WTC11 (cell line): Measurements from ENCODE around the gene RADIL.

Experiments used
- CREM ChIP-seq: sonication (generic); formaldehyde crosslinking; IDR thresholded peaks from 2 replicates; pipeline ENCODE4 v1.8.1; 2022; ENCODE audit warnings: mild to moderate bottlenecking, missing genetic modification reagents, moderate library complexity
- FOXJ3 ChIP-seq: sonication (generic); formaldehyde crosslinking; IDR thresholded peaks from 2 replicates; pipeline ENCODE4 v1.9.0; 2021; ENCODE audit warnings: missing genetic modification reagents, mild to moderate bottlenecking, borderline replicate concordance
- FOXP1 ChIP-seq: sonication (generic); formaldehyde crosslinking; IDR thresholded peaks from 2 replicates; pipeline ENCODE4 v1.8.0; 2022; ENCODE audit warnings: missing genetic modification reagents, mild to moderate bottlenecking, moderate library complexity, borderline replicate concordance
- NR2C2 ChIP-seq: sonication (generic); formaldehyde crosslinking; IDR thresholded peaks from 2 replicates; pipeline ENCODE4 v1.8.0; 2022; ENCODE audit warnings: mild to moderate bottlenecking, missing genetic modification reagents
- SP1 ChIP-seq: sonication (generic); formaldehyde crosslinking; conservative IDR thresholded peaks from 2 replicates; pipeline ENCODE4 v1.8.1; 2022; ENCODE audit warnings: missing genetic modification reagents
- TF ChIP-seq, protein P1 (sequence below): fragments of 200-600 bp; IDR thresholded peaks from 2 replicates; pipeline ENCODE4 v1.8.0; 2022; ENCODE audit warnings: antibody characterized with exemption
- TF ChIP-seq, protein P2 (sequence below): sonication (generic); formaldehyde crosslinking; IDR thresholded peaks from 2 replicates; pipeline ENCODE4 v1.8.1; 2023; ENCODE audit warnings: mild to moderate bottlenecking, missing genetic modification reagents, moderate library complexity

DNA sequence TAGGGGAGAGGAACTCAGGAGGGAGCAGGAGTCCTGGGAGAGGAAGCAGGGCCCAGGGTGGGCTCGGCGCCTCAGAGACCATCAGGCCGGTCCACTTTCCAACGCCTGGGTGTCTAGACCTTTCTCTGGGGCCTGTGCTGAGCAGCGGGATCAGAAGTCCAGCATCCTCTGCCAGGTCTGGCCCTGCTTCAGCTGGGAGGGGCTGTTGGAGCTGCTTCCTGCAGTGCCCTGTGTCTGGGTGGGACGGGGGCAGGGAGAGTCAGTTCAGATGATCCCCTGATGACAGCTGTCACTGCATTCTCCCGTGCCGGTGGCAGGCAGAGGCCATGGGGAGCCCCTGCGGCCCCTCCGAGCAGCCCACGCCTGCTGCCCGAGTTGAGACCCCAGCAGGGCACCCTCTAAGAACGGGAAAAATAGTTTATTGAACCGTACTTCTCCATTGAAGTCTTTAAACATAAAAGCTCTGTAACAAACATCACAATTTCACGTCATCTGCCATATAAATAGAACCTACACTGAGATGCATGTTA lies 84.7 kb downstream of the RADIL start:
- TF ChIP-seq, protein P1, sequence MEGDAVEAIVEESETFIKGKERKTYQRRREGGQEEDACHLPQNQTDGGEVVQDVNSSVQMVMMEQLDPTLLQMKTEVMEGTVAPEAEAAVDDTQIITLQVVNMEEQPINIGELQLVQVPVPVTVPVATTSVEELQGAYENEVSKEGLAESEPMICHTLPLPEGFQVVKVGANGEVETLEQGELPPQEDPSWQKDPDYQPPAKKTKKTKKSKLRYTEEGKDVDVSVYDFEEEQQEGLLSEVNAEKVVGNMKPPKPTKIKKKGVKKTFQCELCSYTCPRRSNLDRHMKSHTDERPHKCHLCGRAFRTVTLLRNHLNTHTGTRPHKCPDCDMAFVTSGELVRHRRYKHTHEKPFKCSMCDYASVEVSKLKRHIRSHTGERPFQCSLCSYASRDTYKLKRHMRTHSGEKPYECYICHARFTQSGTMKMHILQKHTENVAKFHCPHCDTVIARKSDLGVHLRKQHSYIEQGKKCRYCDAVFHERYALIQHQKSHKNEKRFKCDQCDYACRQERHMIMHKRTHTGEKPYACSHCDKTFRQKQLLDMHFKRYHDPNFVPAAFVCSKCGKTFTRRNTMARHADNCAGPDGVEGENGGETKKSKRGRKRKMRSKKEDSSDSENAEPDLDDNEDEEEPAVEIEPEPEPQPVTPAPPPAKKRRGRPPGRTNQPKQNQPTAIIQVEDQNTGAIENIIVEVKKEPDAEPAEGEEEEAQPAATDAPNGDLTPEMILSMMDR, result no peak
- TF ChIP-seq FOXP1 (CRISPR knock-in tag), result no peak
- no peak for TF ChIP-seq SP1
- no peak for TF ChIP-seq CREM (CRISPR knock-in tag)
- no peak for TF ChIP-seq FOXJ3 (CRISPR knock-in tag)
- TF ChIP-seq NR2C2, result no peak
- TF ChIP-seq, protein P2, sequence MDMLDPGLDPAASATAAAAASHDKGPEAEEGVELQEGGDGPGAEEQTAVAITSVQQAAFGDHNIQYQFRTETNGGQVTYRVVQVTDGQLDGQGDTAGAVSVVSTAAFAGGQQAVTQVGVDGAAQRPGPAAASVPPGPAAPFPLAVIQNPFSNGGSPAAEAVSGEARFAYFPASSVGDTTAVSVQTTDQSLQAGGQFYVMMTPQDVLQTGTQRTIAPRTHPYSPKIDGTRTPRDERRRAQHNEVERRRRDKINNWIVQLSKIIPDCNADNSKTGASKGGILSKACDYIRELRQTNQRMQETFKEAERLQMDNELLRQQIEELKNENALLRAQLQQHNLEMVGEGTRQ (CRISPR knock-in tag), result no peak
